Esophagus squamous epithelium (tissue), 4 donors: Measurements from ENCODE around the gene RAET1G.

ENCODE experiments used
- CTCF ChIP-seq, 6 experiments: fragments of 450-650 bp in 4 of 6; fragments of 200-600 bp in 2 of 6; sonication (generic) in 2 of 6; IDR thresholded peaks; one replicate each; pipeline ENCODE4 v1.5.1; 2016 to 2019; ENCODE audit warnings: antibody characterized with exemption in 6 of 6, mild to moderate bottlenecking in 4 of 6, moderate library complexity in 4 of 6
- POLR2A ChIP-seq, 4 donors: fragments of 450-650 bp; IDR thresholded peaks; one replicate each; pipeline ENCODE4 v1.6.1; 2017; ENCODE audit warnings: antibody characterized with exemption in 4 of 4, mild to moderate bottlenecking in 4 of 4, moderate library complexity in 3 of 4

- TF ChIP-seq CTCF (IDR thresholded peaks at IDR 0.05): no peak
- no peak for TF ChIP-seq POLR2A (IDR thresholded peaks at IDR 0.05)
Observed at GRCh38 chr6:149935246-149935645, 12.3 kb upstream of the RAET1G start.
